Epidermal melanocyte (primary cell): ENCODE data around the gene TMEM254.
"Not testable (repeated sequence)": the region's sequence is repeated elsewhere in the genome, so short reads cannot be mapped to it uniquely, and the experiment has no call there.

Source experiments
- DNase-seq: peaks from one replicate; pipeline ENCODE4 v3.0.0; 2011; ENCODE audit warnings: low spot score; ENCODE audit not compliant: insufficient read length

TMEM254 gene

GRCh38 chr10:80075781-80076180 lies 2.7 kb upstream of the TMEM254 start:
- no peak for DNase-seq

- no peak for DNase-seq
Observed at GRCh38 chr10:80077869-80078447, 507 bp upstream of the TMEM254 start.

- no peak for DNase-seq
Observed at GRCh38 chr10:80079312-80079719, 851 bp downstream of the TMEM254 start.

GRCh38 chr10:80081026-80081425 lies 2.6 kb downstream of the TMEM254 start:
- no peak for DNase-seq

- no peak for DNase-seq
Observed at GRCh38 chr10:80081801-80082750, 3.6 kb downstream of the TMEM254 start.

- DNase-seq = no peak
Observed at GRCh38 chr10:80090121-80090520, 11.7 kb downstream of the TMEM254 start.

- DNase-seq = no peak
Observed at GRCh38 chr10:80094231-80094630, 15.8 kb downstream of the TMEM254 start.

- DNase-seq = not testable (repeated sequence)
Observed at GRCh38 chr10:80098272-80098671, 19.8 kb downstream of the TMEM254 start.

GRCh38 chr10:80099295-80099694 lies 20.8 kb downstream of the TMEM254 start:
- not testable (repeated sequence) for DNase-seq

GRCh38 chr10:80100116-80100515 lies 21.7 kb downstream of the TMEM254 start:
- DNase-seq = no peak

GRCh38 chr10:80100861-80101695 lies 22.6 kb downstream of the TMEM254 start:
- DNase-seq = no peak

- DNase-seq = peak; percentile 27
Observed at GRCh38 chr10:80104066-80104926, 25.8 kb downstream of the TMEM254 start.

- DNase-seq = no peak
Observed at GRCh38 chr10:80108576-80109239, 30.2 kb downstream of the TMEM254 start.

GRCh38 chr10:80110986-80111385 lies 32.5 kb downstream of the TMEM254 start:
- no peak for DNase-seq

GRCh38 chr10:80118669-80119068 lies 40.2 kb downstream of the TMEM254 start:
- no peak for DNase-seq

GRCh38 chr10:80122110-80122710 lies 43.7 kb downstream of the TMEM254 start:
- DNase-seq = no peak

- DNase-seq = no peak
Observed at GRCh38 chr10:80122746-80123145, 44.3 kb downstream of the TMEM254 start.

- DNase-seq = no peak
Observed at GRCh38 chr10:80126876-80127275, 48.4 kb downstream of the TMEM254 start.

- DNase-seq = no peak
Observed at GRCh38 chr10:80131499-80131901, 53.0 kb downstream of the TMEM254 start.
